Loucy (cell line): ENCODE measurements around the gene CHI3L2.

Experiments used
- H2AFZ ChIP-seq: fragments of 200-600 bp; sonication (generic); 2 replicates; pipeline ENCODE4 v1.6.0; 2016; ENCODE audit warnings: antibody characterized with exemption, mild to moderate bottlenecking, low read length, moderate library complexity
- H3F3A ChIP-seq: fragments of 200-600 bp; 2 replicates; pipeline ENCODE4 v1.6.0; 2016; ENCODE audit warnings: antibody characterized with exemption, low read depth, mild to moderate bottlenecking
- H3K27me3 ChIP-seq: fragments of 200-600 bp; sonication (generic); 2 replicates; pipeline ENCODE4 v1.6.1; 2014; ENCODE audit warnings: low read length, mild to moderate bottlenecking; ENCODE audit not compliant: insufficient read depth, poor library complexity, severe bottlenecking
- H3K36me3 ChIP-seq: fragments of 200-600 bp; sonication (generic); 2 replicates; pipeline ENCODE4 v1.6.1; 2016; ENCODE audit warnings: low read length; ENCODE audit not compliant: insufficient read depth
- H3K4me1 ChIP-seq: fragments of 200-600 bp; sonication (generic); 2 replicates; pipeline ENCODE4 v1.5.1; 2014; ENCODE audit warnings: low read length, mild to moderate bottlenecking; ENCODE audit not compliant: insufficient read depth, poor library complexity, severe bottlenecking
- H3K4me2 ChIP-seq: fragments of 200-600 bp; sonication (generic); 2 replicates; pipeline ENCODE4 v1.6.0; 2014; ENCODE audit warnings: antibody characterized with exemption, low read length, low read depth, mild to moderate bottlenecking; ENCODE audit not compliant: poor library complexity, severe bottlenecking
- H3K4me3 ChIP-seq: fragments of 200-600 bp; sonication (generic); 2 replicates; pipeline ENCODE4 v1.5.1; 2014; ENCODE audit warnings: low read length, mild to moderate bottlenecking, mixed read lengths; ENCODE audit not compliant: poor library complexity, severe bottlenecking
- H3K79me2 ChIP-seq: fragments of 200-600 bp; sonication (generic); 2 replicates; pipeline ENCODE4 v1.6.1; 2014; ENCODE audit warnings: low read length; ENCODE audit not compliant: insufficient read depth
- H3K9ac ChIP-seq: fragments of 200-600 bp; sonication (generic); 2 replicates; pipeline ENCODE4 v1.6.0; 2014; ENCODE audit warnings: mild to moderate bottlenecking, low read depth, low read length, moderate library complexity; ENCODE audit not compliant: poor library complexity, severe bottlenecking
- H3K9me2 ChIP-seq: fragments of 200-600 bp; sonication (generic); replicated peaks from 2 replicates; pipeline ENCODE4 v1.6.1; 2016; ENCODE audit warnings: low read depth, low read length, mixed read lengths
- H3K9me3 ChIP-seq: fragments of 200-600 bp; sonication (generic); 2 replicates; pipeline ENCODE4 v1.6.1; 2014; ENCODE audit warnings: mild to moderate bottlenecking, antibody characterized with exemption, low read length, low read depth; ENCODE audit not compliant: insufficient read depth
- H4K20me1 ChIP-seq: fragments of 200-600 bp; sonication (generic); 2 replicates; pipeline ENCODE4 v1.6.0; 2014; ENCODE audit warnings: antibody characterized with exemption, low read length, mild to moderate bottlenecking; ENCODE audit not compliant: insufficient read depth, poor library complexity, severe bottlenecking
- EZH2phosphoT487 ChIP-seq: fragments of 200-600 bp; IDR thresholded peaks from 2 replicates; pipeline ENCODE4 v1.6.1; 2018; ENCODE audit warnings: antibody characterized with exemption, mild to moderate bottlenecking, moderate library complexity, borderline replicate concordance
- TF ChIP-seq, protein P1 (sequence below): fragments of 200-600 bp; sonication (generic); conservative IDR thresholded peaks from 2 replicates; pipeline ENCODE4 v1.5.1; 2014; ENCODE audit warnings: mild to moderate bottlenecking, antibody characterized with exemption, low read length

The CHI3L2 gene

DNA sequence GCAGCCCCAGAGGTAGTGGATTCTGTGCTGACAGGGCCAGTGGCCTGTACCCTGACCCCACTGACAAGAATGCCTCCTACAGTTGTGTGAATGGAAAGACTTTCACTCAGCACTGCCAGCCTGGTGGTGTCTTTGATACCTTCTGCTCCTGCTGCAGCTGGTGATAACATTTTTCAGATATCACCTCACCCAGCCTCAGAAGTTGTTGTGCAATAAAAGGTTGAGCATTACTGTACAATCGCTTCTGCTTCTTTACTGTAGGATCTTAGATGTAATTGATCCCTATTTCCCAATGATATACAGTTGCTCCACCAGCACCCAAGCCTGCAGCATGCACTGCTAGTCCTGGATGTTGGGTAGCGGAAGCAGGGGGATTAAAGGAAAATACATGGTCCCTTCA is 58.4 kb downstream of the CHI3L2 start:
- H3K9ac ChIP-seq: no peak overlapping the region
- H3K4me2 ChIP-seq: no peak overlapping the region
- no peaks in the 10 kb centered on the region for H3K79me2 ChIP-seq
- no peaks in the 10 kb centered on the region for H3K9me2 ChIP-seq
- H3K36me3 ChIP-seq: no peaks in the 10 kb centered on the region
- no peaks in the 10 kb centered on the region for H3F3A ChIP-seq
- H3K4me3 ChIP-seq: no peak overlapping the region
- H3K27me3 ChIP-seq: no peaks in the 10 kb centered on the region
- TF ChIP-seq EZH2phosphoT487: no peak
- TF ChIP-seq, protein P1, sequence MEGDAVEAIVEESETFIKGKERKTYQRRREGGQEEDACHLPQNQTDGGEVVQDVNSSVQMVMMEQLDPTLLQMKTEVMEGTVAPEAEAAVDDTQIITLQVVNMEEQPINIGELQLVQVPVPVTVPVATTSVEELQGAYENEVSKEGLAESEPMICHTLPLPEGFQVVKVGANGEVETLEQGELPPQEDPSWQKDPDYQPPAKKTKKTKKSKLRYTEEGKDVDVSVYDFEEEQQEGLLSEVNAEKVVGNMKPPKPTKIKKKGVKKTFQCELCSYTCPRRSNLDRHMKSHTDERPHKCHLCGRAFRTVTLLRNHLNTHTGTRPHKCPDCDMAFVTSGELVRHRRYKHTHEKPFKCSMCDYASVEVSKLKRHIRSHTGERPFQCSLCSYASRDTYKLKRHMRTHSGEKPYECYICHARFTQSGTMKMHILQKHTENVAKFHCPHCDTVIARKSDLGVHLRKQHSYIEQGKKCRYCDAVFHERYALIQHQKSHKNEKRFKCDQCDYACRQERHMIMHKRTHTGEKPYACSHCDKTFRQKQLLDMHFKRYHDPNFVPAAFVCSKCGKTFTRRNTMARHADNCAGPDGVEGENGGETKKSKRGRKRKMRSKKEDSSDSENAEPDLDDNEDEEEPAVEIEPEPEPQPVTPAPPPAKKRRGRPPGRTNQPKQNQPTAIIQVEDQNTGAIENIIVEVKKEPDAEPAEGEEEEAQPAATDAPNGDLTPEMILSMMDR: no peak
- H2AFZ ChIP-seq: no peak overlapping the region
- no peaks in the 10 kb centered on the region for H4K20me1 ChIP-seq
- no peaks in the 10 kb centered on the region for H3K4me1 ChIP-seq
- H3K9me3 ChIP-seq: no peaks in the 10 kb centered on the region

GRCh38 chr1:111286912-111287311 is 59.4 kb downstream of the CHI3L2 start:
- no peaks in the 10 kb centered on the region for H3K27me3 ChIP-seq
- no peaks in the 10 kb centered on the region for H3K79me2 ChIP-seq
- no peak overlapping the region for H3K4me2 ChIP-seq
- no peaks in the 10 kb centered on the region for H3K36me3 ChIP-seq
- H3K4me3 ChIP-seq: no peak overlapping the region
- no peaks in the 10 kb centered on the region for H3K9me2 ChIP-seq
- no peak overlapping the region for H3K9ac ChIP-seq
- no peaks in the 10 kb centered on the region for H4K20me1 ChIP-seq
- H3F3A ChIP-seq: no peaks in the 10 kb centered on the region
- TF ChIP-seq, protein P1: no peak
- no peak for TF ChIP-seq EZH2phosphoT487
- H3K9me3 ChIP-seq: no peaks in the 10 kb centered on the region
- H3K4me1 ChIP-seq: no peaks in the 10 kb centered on the region
- no peak overlapping the region for H2AFZ ChIP-seq

GRCh38 chr1:111289371-111289770 is 61.9 kb downstream of the CHI3L2 start:
- TF ChIP-seq EZH2phosphoT487: no peak
- TF ChIP-seq, protein P1: no peak
- H3K4me3 ChIP-seq: no peak overlapping the region
- no peaks in the 10 kb centered on the region for H3K36me3 ChIP-seq
- H3K79me2 ChIP-seq: no peaks in the 10 kb centered on the region
- no peak overlapping the region for H2AFZ ChIP-seq
- no peaks in the 10 kb centered on the region for H3F3A ChIP-seq
- H4K20me1 ChIP-seq: no peaks in the 10 kb centered on the region
- peaks cover 2% of the 10 kb centered on the region for H3K4me1 ChIP-seq
- H3K27me3 ChIP-seq: no peaks in the 10 kb centered on the region
- H3K4me2 ChIP-seq: no peak overlapping the region
- no peaks in the 10 kb centered on the region for H3K9me3 ChIP-seq
- no peak overlapping the region for H3K9ac ChIP-seq
- H3K9me2 ChIP-seq: no peaks in the 10 kb centered on the region
